Smooth muscle cell of the brain vasculature (primary cell): Measurements from ENCODE around the gene RPL18.
"Not testable (repeated sequence)": the region's sequence is repeated elsewhere in the genome, so short reads cannot be mapped to it uniquely, and the experiment has no call there.

ENCODE experiments used
- DNase-seq: peaks from one replicate; pipeline ENCODE4 v3.0.0-alpha.2; 2012; ENCODE audit warnings: low read depth, low spot score

RPL18 gene

GRCh38 chr19:48618916-48619691, at the start of gene RPL18, which contains the start of gene SPHK2:
RPL18 (minus strand) TSS chr19:48619178; CDS start chr19:48619143, 35 bp downstream.
SPHK2 (plus strand) TSS chr19:48619506; CDS start chr19:48620515, 1,009 bp downstream.
- peak; percentile 99 for DNase-seq

DNA sequence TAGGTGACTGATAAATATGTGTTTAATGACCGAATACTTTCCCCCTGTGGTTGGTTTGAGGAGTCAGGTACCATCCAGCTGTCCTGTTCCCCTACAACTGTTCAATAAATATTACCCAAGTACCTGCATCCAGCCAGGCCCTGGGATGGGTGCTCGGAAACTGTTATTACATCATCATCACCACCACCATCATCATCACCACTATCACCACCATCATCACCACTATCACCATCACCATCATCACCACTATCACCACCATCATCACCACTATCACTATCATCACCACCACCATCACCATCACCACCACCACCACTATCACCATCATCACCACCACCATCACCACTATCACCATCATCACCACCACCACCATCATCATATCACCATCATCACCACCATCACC, 49.8 kb upstream of the RPL18 start:
- no peak for DNase-seq

- no peak for DNase-seq
Observed at GRCh38 chr19:48668332-48668731, 49.4 kb upstream of the RPL18 start.

DNA sequence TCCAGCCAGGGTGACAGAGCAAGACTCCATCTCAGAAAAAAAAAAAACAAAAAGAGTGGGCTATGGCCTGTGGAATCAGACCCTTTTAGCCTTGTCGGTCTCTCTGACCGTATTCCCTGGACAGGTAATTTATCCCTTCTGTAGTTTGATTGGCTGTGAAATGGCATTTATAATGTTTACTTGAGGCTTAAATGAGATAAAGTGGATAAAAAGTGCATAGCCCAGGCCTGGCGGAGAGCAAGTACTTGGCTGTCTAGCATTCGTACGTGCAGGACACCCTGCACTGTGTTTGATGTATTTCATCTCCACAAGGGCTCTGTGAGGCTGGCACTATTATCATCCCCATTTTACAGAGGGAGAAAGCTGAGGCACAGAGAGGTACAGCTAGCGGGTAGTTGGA, 46.8 kb upstream of the RPL18 start:
- no peak for DNase-seq

DNA sequence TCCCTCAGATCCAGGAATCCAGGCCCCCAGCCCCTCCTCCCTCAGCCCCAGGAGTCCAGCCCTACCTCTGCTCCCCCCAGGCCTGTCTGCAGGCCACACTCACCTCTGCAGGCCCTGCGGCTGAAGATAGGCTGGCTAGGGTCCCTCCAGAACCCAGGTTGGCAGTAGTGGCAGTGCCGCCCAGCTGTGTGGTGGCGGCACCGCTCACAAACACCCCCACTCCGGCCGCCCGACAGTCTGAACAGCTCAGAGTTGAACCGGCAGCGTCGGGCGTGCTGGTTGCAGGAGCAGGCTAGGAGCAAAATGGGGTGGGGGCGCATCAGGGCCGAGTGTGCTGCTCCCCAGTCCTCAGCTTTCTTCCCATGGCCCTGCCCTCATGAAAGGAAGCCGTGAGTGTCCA, 45.5 kb upstream of the RPL18 start:
- DNase-seq: no peak

GRCh38 chr19:48663667-48664066, 44.7 kb upstream of the RPL18 start:
- no peak for DNase-seq

- no peak for DNase-seq
Observed at GRCh38 chr19:48661711-48662090, 42.7 kb upstream of the RPL18 start.

DNA sequence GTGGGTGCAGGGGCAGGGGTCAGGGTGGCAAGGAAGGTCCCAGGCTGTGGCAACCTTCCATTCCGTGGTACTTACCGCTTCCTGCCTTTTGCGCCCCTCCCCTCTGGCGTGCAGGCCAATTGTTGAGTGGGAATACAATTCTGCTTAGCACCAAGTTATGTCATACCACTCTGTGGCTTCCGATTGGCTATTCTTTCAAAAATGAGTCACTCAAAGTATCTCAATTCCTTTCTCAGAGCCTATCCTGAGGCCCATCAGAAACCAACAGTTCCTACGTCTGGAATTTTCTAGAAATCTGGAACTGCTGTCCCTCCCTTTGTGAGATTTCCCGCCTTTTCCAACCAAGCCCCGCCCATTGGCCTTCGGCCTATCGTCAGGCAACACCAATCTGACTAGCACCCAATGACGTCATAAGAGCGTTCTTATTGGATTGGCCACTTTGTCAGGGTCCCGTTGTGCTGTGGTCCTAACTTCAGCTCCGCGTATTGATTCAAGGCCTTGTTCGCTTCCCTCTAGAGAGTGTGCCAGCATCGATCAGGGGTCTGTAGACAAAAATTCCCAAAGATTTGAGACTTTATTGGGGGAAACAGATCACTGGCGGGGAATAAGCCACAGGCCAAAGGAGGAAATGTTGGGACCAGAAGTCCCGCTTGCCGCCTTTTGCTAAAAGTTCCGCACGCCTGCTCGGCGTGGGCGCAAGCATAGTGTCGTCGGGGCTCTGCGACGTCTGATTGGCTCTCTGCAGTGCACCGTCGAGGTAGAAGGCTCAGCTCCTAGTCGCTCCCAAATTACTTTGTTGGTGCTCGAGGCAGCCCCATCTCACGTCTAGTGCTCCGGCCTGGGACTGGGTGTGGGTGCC, 42.1 kb upstream of the RPL18 start:
- peak; percentile 70 for DNase-seq

GRCh38 chr19:48659768-48660167, 40.8 kb upstream of the RPL18 start:
- DNase-seq: no peak

GRCh38 chr19:48658483-48658882, 39.5 kb upstream of the RPL18 start:
- DNase-seq: no peak

DNA sequence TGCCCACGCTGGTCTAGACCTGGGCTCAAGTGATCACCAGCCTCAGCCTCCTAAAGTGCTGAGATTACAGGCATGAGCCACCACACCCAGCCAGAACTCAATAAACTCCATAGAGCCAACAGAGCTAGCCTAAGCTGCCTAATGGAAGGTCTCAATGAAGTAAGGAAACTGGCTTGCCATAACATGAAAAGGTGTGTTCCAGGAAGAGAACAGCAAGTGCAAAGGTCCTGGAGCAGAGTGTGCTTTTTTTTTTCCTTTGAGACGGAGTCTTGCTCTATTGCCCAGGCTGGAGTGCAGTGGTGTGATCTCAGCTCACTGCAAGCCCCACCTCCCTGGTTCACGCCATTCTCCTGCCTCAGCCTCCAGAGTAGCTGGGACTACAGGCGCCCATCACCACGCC, 38.9 kb upstream of the RPL18 start:
- DNase-seq: not testable (repeated sequence)

DNA sequence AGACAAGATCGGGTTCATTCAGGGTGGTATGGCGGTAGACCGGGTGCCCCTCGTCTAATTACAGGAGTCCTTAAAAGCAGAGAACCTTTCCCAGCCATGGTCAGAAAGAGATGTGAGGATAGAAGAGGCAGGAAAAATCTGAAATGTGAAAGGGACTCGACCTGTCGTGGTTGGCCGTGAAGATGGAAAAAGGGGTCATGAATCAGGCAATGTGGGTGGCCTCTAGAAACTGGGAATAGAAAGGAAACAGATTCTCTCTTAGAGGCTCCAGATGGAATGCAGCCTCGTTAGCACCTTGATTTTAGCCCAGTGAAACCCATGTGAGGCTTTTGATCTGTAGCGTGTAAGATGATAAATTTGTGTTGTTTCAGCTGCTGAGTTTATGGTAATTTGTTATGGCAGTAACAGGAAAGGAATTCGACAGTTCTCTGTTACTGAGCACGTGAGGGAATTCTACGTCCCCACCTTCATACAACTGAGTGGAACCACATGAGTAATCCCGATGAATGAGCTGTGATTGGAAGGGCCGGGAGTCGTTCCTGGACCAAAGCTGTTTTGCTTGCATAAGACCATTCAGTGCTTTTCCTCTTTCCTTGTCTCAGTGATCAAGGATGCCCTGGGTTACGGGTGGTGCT, 38.0 kb upstream of the RPL18 start:
- no peak for DNase-seq

DNA sequence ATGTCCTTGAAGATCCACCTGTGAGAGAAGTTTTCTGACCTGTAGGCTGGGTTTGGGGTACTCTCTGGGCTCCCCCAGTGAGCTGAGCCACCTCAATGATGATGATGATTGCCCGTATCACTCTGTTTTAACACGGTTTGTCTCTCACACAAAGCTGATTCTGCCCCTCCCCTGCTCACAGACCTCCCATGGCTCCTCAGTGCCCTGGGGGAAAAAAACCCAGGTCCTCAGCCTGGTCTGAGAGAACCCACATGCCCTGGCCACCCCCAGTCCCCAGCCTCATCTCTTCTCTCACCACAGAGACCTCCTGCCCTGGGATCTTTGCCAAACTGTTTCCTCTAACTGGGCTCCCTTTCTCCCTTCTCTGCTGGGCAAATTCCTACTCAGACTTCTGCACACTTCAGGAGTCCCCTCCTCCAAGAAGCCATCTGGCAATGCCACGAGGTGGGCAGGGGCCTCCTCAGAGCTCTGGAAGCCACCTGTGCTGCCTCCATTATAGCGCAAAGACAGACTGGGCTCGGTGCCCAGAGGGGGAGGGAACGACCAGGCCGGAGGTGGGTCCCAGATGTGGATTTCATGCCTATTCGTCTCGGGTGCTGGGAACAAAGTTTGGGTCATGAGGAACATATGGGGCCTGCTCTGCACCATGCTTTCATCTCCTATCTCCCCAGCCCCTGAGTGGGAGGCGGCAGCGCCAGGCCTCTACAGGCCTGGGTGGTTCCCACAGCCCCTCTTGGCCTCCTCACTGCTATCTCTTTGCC, 35.5 kb upstream of the RPL18 start:
- DNase-seq: no peak

- no peak for DNase-seq
Observed at GRCh38 chr19:48651683-48652048, 32.7 kb upstream of the RPL18 start.

DNA sequence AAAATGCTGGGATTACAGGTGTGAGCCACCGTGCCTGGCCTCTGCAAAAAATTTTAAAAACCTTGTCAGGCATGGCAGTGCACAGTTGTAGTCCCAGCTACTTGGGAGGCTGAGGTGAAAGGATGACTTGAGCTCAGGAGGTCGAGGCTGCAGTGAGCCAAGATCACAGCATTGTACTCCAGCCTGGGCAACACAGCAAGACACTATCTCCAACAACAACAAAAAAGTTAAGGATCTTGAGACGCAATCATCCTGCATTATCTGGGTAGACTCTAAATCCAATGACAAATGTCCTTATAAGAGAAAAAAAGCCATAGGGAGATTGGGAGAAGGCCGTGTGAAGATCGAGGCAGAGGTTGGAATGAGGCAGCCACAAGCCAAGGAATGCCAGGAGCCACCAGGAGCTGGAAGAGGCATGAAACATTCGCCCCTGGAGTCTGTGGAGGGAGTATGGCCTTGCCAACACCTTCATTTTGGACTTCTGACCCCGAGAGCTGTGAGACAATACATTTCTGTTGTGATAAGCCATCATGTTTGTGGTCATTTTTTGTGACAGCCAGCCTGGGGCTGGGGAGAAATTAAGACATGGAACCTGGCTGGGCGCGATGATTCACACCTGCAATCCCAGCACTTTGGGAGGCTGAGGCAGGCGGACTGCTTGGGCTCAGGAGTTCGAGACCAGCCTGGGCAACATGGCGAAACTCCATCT, 32.1 kb upstream of the RPL18 start:
- DNase-seq: no peak

- DNase-seq: no peak
Observed at GRCh38 chr19:48648134-48648533, 29.2 kb upstream of the RPL18 start.

DNA sequence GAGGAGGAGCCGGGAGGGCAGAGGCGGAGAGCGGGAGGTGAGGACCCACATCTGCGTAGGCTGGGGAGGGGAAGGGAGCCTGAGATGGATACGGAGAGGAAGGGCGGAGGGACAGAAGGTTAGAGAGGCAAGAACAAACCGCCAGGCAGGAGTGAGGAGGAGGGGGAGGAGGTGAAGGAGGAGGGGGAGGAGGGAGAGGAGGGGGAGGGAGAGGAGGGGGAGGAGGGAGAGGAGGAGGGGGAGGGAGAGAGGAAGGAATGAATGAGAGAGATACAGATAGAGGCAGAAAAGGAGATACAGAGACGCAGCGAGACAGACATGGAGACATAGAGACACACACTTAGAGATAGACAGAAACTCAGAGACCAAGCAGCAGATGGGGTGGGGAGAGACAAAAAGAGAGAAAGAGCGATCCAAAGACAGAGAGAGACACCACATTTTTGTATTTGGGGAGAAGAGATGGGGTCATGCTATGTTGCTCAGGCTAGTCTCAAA, 27.8 kb upstream of the RPL18 start:
- no peak for DNase-seq

GRCh38 chr19:48646001-48646721, 27.2 kb upstream of the RPL18 start, which contains the start of gene CA11:
CA11 (minus strand) TSS chr19:48646187; CDS start chr19:48645632, 555 bp downstream.
- DNase-seq: peak; percentile 77

DNA sequence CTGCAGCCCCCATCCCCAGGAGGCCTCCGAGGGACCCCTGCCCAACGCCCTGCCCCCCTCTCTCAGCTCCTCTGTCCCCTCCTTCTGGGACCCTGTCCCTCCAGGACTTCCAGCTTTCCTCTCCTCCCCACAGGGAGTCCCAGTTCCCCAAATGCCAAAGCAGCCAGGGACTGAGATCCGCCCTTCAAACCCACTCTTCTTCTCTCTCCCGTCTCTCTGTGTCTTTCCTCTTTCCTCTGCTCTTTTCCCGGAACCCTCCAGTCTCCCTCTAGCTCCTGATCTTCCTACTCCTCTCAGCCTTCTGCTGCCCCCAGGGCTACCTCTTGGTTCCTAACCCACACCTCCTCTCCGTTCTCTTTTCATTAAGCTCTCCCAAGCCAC, 26.6 kb upstream of the RPL18 start:
- DNase-seq: no peak
